Stimulated activated CD8-positive, alpha-beta memory T cell treated with anti-CD3 and anti-CD28 coated beads, Interleukin-4, amount 100 ng/mL, for 4 hours (primary cell): Measurements from ENCODE around the gene INPP5K.
"Not testable (repeated sequence)": the region's sequence is repeated elsewhere in the genome, so short reads cannot be mapped to it uniquely, and the experiment has no call there.

ENCODE experiments used
- DNase-seq, 2 donors: peaks; one replicate each; pipeline ENCODE4 v3.0.0-alpha.2; 2020; ENCODE audit warnings: low read depth in 2 of 2, low spot score in 1 of 2

INPP5K gene

GRCh38 chr17:1548032-1548431 lies 31.6 kb upstream of the INPP5K start:
- no peak for DNase-seq

- DNase-seq = no peak
Observed at GRCh38 chr17:1546292-1546922, 30.0 kb upstream of the INPP5K start.

- no peak for DNase-seq
Observed at GRCh38 chr17:1545618-1546017, 29.2 kb upstream of the INPP5K start.

- DNase-seq = no peak
Observed at GRCh38 chr17:1542316-1542715, 25.9 kb upstream of the INPP5K start.

GRCh38 chr17:1541367-1541904 lies 25.0 kb upstream of the INPP5K start:
- DNase-seq = no peak

- no peak for DNase-seq
Observed at GRCh38 chr17:1539811-1540210, 23.4 kb upstream of the INPP5K start.

- no peak for DNase-seq
Observed at GRCh38 chr17:1535737-1536136, 19.3 kb upstream of the INPP5K start.

- DNase-seq = no peak
Observed at GRCh38 chr17:1533661-1534325, 17.4 kb upstream of the INPP5K start.

GRCh38 chr17:1532836-1533602 lies 16.6 kb upstream of the INPP5K start:
- peak in 1 of 2 donors; percentile 4 for DNase-seq

GRCh38 chr17:1529863-1530262 lies 13.5 kb upstream of the INPP5K start:
- no peak for DNase-seq

GRCh38 chr17:1526876-1527275 lies 10.5 kb upstream of the INPP5K start:
- not testable (repeated sequence) for DNase-seq

GRCh38 chr17:1522626-1523025 lies 6.2 kb upstream of the INPP5K start:
- DNase-seq = no peak

- no peak for DNase-seq
Observed at GRCh38 chr17:1521086-1521640, 4.8 kb upstream of the INPP5K start.

GRCh38 chr17:1519678-1520077 lies 3.3 kb upstream of the INPP5K start:
- no peak for DNase-seq

- DNase-seq = no peak
Observed at GRCh38 chr17:1518410-1518809, 2.0 kb upstream of the INPP5K start.

- peak; percentile 7 to 26 for DNase-seq
Observed at GRCh38 chr17:1515640-1516387, 598 bp downstream of the INPP5K start.

GRCh38 chr17:1512351-1512750 lies 4.1 kb downstream of the INPP5K start:
- no peak for DNase-seq

- no peak for DNase-seq
Observed at GRCh38 chr17:1511756-1512321, 4.6 kb downstream of the INPP5K start.

GRCh38 chr17:1511290-1511689 lies 5.1 kb downstream of the INPP5K start:
- DNase-seq = no peak

- DNase-seq = no peak
Observed at GRCh38 chr17:1509290-1509881, 7.0 kb downstream of the INPP5K start.
